NCI-H82 treated with DMSO at 0.1 percent for 48 hours (cell line): ENCODE results near the gene AAK1.

Experiments
- DNase-seq: peaks from one replicate; lab custom pipeline; 2025; ENCODE audit not compliant: unreplicated experiment; lab: John Stamatoyannopoulos, UW

Gene AAK1

GRCh38 chr2:69603146-69603743, 40.3 kb downstream of the AAK1 start:
- DNase-seq, result no peak

GRCh38 chr2:69601179-69601612, 42.3 kb downstream of the AAK1 start:
- DNase-seq, result no peak

DNA sequence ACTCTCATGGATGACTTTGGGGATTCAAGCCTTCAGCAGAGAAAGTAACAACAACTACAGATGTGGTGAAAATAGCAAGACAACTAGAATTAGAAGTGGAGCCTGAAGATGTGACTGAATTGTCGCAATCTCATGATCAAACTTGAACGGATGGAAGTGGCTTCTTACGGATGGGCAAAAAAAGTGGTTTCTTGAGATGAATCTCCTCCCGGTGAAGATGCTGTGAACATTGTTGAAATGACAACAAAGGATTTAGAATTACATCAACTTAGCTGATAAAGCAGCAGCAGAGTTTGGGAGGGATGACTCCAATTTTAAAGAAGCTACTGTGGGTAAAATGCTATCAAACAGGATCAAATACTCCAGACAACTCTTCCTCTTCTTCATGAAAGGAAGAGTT, 43.1 kb downstream of the AAK1 start:
- DNase-seq, result no peak

DNA sequence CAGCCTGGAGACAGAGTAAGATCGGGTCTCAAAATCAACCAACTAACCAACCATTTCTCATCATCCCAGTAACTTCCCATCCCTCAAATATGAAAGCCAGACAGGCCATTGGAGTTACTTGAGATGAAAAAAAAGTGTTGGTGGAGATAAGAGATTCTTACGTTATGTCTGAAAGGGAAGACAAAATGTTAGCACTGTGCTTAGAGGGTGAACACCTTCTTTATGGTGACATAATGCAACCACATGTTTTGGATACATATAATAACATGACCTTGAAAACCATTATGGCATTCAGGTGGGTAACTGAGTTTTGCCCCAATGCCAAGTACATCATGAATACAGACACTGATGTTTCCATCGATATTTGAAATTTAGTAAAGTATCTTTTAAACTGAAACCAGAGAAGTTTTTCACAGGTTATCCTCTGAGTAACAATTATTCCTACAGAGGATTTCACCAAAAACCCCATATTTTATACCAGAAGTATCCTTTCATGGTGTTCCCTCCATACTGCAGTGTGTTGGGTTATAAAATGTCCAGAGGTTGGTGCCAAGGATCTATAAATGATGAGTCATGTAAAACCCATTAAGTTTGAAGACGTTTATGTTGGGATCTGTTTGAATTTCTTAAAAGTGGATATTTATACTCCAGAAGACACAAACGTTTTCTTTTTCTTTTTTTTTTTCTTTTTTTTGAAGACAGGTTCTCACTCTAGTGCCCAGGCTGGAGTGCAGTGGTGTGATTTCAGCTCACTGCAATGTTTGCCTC, 45.5 kb downstream of the AAK1 start:
- DNase-seq, result no peak

GRCh38 chr2:69597105-69597504, 46.4 kb downstream of the AAK1 start:
- DNase-seq, result no peak

- DNase-seq, result no peak
Observed at GRCh38 chr2:69594341-69594740, 49.2 kb downstream of the AAK1 start.

GRCh38 chr2:69592511-69592910, 51.0 kb downstream of the AAK1 start:
- no peak for DNase-seq

GRCh38 chr2:69589973-69590652, 53.4 kb downstream of the AAK1 start:
- no peak for DNase-seq

DNA sequence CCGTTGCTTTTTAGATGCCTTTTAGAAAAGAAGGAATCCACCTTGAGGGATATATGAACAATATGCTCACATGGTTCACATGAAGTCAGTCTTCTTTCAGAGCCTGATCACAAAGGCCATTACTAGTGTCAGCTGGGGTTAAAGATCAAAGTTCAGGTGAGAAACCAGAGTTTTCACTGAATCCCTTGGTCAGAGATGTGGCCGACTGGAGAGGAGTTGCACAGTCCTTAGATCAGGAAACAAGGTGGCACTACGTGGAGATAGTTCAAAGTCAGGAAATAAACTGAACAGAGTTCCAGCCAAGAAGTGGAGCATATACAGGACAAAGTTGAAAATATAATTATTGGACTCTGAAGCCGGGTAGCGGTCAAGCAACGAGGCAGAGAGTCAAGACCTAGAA, 54.6 kb downstream of the AAK1 start:
- no peak for DNase-seq

- DNase-seq, result no peak
Observed at GRCh38 chr2:69588403-69588802, 55.1 kb downstream of the AAK1 start.

- DNase-seq, result no peak
Observed at GRCh38 chr2:69585855-69586555, 57.5 kb downstream of the AAK1 start.

DNA sequence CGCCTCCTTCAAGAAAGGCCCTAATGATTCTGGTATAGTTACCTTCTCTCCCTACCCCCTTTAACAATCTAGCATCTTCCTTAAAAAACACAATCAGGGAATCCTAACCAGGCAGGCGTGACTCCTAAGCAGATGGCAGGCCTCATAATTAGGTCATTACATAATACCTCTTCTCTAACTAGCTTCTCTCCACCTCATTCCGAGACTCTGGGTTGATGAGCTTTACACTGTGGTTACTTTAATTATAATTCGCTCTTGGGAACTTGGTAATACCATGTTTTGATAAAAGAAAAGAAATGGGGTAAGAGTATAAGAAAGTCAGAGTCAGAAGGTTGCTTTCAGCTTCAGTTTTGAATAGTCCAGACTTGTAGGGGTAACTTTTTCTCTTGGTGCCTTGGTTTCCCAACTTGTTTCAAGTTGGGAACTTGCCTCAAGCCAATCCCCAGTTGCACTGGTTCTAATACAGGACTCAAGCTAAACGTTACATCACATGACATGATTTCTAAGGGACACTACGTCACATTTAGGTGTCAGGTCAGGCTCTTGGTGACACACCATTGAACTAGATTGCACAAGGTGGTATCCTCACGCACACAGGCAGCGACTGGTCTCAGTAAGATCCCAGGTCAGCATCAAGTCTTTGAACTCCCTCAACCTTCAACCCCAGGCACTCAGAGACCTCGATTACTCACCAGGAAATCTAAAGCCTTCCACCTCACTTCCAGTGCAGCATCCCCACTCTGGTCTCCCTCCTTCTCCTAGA, 59.2 kb downstream of the AAK1 start:
- DNase-seq, result peak; percentile 65

DNA sequence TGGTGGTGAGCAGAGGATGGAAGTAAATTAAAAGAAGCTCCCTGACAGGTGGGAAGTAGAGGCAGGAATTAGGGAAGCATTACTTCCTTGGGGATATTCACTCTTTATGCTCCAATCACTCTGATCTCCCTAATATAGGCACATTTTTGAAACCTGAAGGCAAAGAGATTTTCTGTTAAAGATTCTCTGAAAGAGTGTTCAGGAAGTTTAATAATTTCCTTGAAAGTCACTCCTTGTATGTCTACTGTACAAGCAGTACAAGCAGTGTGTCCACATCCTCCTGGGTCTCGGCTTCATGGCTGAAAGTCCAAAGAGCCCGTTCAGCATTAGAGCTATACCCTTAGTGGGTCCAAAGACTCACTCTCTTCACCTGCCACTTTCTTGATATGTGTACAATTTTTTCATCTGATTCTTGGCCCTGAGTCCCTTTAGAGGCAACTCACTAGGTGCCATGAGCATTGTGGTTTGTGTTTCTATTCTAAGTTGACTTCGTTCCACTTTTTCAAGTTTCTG, 60.2 kb downstream of the AAK1 start:
- no peak for DNase-seq

- no peak for DNase-seq
Observed at GRCh38 chr2:69582582-69583176, 60.9 kb downstream of the AAK1 start.

DNA sequence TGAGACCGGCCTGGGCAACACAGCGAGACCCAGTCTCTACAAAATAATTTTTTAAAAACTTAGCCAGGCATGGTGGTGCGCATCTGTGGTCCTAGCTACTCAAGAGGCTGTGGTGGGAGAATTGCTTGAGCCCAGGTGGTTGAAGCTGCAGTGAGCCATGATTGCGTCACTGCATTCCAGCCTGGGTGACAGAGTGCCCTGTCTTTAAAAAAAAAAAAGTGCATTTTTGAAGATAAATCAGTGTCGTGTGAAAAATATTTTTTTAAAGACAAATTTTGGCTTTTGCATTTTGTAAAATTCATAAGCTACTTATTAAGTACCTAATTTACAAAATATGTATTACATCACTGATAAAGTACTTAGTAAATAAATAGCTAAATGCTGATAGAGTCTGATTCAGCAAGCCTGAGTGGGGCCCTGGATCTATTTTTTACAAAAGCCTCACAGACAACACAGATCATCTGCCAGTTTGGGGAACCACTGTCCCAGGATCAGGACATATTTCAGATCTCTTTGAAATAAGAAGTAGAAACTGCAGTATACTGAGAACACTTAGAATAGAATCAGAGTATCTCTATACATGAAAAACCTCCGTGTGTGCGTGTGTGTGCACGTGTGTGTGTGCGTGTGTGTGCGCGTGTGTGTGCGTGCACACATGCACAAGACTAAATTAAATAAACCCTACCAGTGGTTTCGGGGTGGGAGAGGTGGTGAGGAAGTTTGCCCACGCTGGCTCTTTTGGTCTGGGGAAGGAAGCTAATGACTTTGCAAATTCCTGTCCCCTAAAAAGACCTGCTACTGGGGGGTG, 61.6 kb downstream of the AAK1 start:
- DNase-seq, result no peak

DNA sequence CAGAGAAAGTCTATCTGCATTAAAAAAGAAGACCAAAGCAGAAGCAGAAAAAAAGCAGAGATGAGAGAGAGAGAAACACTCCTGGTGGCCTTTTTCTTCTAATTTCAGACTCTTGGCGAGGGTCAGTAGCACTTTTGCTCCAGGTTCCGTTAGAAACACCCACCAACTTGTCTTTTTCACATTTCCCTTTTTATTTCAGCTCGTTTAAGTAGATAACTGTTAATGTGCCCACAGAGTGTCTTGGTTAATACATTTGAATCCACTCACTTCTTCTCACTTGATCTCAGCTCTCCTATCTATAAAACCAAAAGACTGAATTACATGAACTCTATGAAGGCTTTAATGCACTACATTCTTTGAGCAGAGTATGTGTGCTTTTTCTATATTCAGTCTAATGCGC, 63.1 kb downstream of the AAK1 start:
- no peak for DNase-seq

DNA sequence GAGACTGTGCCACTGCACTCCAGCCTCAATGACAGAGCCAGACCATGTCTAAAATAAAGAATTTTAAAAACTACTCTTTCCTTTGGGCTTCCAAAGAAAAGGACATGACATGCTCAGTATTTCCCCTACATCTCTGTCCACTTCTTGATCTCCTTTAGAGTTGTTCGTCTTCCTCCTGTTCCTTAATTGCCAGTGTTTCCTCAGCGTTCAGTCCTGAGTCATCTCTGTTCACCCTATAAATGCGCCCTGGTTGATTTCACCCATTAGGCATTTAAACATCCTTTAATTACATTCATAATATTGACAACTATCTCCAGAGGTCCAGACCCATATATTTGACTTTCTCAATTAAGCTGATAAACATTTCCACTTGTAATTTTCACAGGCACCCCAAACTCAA, 64.0 kb downstream of the AAK1 start:
- DNase-seq, result no peak

- DNase-seq, result no peak
Observed at GRCh38 chr2:69578198-69578540, 65.4 kb downstream of the AAK1 start.

GRCh38 chr2:69577467-69578197, 65.9 kb downstream of the AAK1 start:
- DNase-seq, result no peak
